HCT116 (cell line): ENCODE measurements around the gene NFE2L3. TPM values are rescaled to one million over a fixed set of nuclear protein-coding genes. Genes with fewer than 3 reads are reported as not detected.

Experiments
- ATAC-seq: fragments of 200-7000 bp; cut with Tn5 transposase; 2 replicates; pipeline ENCODE4 v1.9.1; 2020; ENCODE audit warnings: mild to moderate bottlenecking, moderate library complexity
- BruUV-seq: library from RNA; stranded (reverse); fragments of 400-500 nt; replicated peaks from 2 replicates; lab custom pipeline; 2021; lab: Mats Ljungman, UMichigan
- CTCF ChIA-PET: fragments of 300-600 bp; sonication (Branson Sonifier 250); formaldehyde crosslinking; loops from one replicate; lab custom pipeline; 2021; ENCODE audit warnings: antibody characterized with exemption; lab: Charles Lee
- POLR2A ChIA-PET: fragments of 300-600, 350-600 bp; sonication (Branson Sonifier 250); formaldehyde crosslinking; loops from one replicate; lab custom pipeline; 2021; ENCODE audit warnings: antibody characterized with exemption; lab: Charles Lee
- RAD21 ChIA-PET, 2 experiments: fragments of 300-600 bp; sonication (Branson Sonifier 250); formaldehyde crosslinking; loops; one replicate each; lab custom pipeline; 2023; ENCODE audit warnings: low total read pairs in 2 of 2; ENCODE audit not compliant: uncharacterized antibody in 2 of 2, unreplicated experiment in 2 of 2, low non-redundant PET in 1 of 2; lab: Charles Lee
- DNase-seq: peaks from one replicate; pipeline ENCODE4 v3.0.0-alpha.2; 2010; ENCODE audit warnings: low read depth, low spot score
- H2AFZ ChIP-seq: fragments of 200-600 bp; shearing (Covaris generic), sonication (generic); 2 replicates; pipeline ENCODE4 v1.6.1; 2017; ENCODE audit warnings: low read depth, mixed run types, mixed read lengths, antibody characterized with exemption, low read length; ENCODE audit not compliant: poor library complexity, severe bottlenecking
- H3K27ac ChIP-seq: 2 replicates; pipeline ENCODE4 v1.5.1; 2012; ENCODE audit warnings: low read depth, low read length
- H3K27me3 ChIP-seq: fragments of 200-600 bp; sonication (generic); 2 replicates; pipeline ENCODE4 v1.6.1; 2016; ENCODE audit warnings: mixed run types, low read length, mixed read lengths; ENCODE audit not compliant: insufficient read depth
- H3K36me3 ChIP-seq, 2 experiments: fragments of 200-500 bp in 1 of 2; fragments of 200-600 bp in 1 of 2; sonication (Bioruptor generic) in 1 of 2; sonication (generic) in 1 of 2; 2 replicates each; pipeline versions ENCODE4 v1.5.1 to v1.6.1; 2014 to 2016; ENCODE audit warnings: low read length in 2 of 2, inconsistent platforms in 1 of 2, mixed read lengths in 1 of 2, mixed run types in 1 of 2; ENCODE audit not compliant: insufficient read depth in 2 of 2, control insufficient read depth in 1 of 2
- H3K4me1 ChIP-seq, 2 experiments: fragments of 200-600 bp in 1 of 2; sonication (generic) in 1 of 2; 2 replicates each; pipeline versions ENCODE4 v1.5.1 to v1.6.1; 2012 to 2017; ENCODE audit warnings: low read length in 2 of 2, inconsistent platforms in 1 of 2, mild to moderate bottlenecking in 1 of 2, mixed read lengths in 1 of 2, mixed run types in 1 of 2, moderate library complexity in 1 of 2; ENCODE audit not compliant: insufficient read depth in 2 of 2, control insufficient read depth in 1 of 2
- H3K4me2 ChIP-seq: fragments of 200-600 bp; sonication (generic); 2 replicates; pipeline ENCODE4 v1.6.1; 2017; ENCODE audit warnings: mixed run types, low read length, mixed read lengths
- H3K4me3 ChIP-seq, 2 experiments: fragments of 200-600 bp in 1 of 2; sonication (generic) in 1 of 2; replicated peaks in 1 of 2; 2 replicates each; pipeline ENCODE4 v1.5.1; 2011 to 2016; ENCODE audit warnings: low read length in 2 of 2, control low read depth in 1 of 2, low read depth in 1 of 2, mild to moderate bottlenecking in 1 of 2, mixed read lengths in 1 of 2, mixed run types in 1 of 2
- H3K79me2 ChIP-seq: fragments of 200-600 bp; sonication (generic); 2 replicates; pipeline ENCODE4 v1.6.1; 2017; ENCODE audit warnings: mild to moderate bottlenecking, mixed run types, low read length, moderate library complexity, mixed read lengths; ENCODE audit not compliant: insufficient read depth
- H3K9ac ChIP-seq: fragments of 200-600 bp; sonication (generic); 2 replicates; pipeline ENCODE4 v1.6.1; 2016; ENCODE audit warnings: low read length, mixed read lengths
- H3K9me2 ChIP-seq: fragments of 200-600 bp; sonication (generic), shearing (Covaris generic); 2 replicates; pipeline ENCODE4 v1.6.1; 2017; ENCODE audit warnings: mixed run types, mild to moderate bottlenecking, moderate library complexity; ENCODE audit not compliant: insufficient read depth
- H3K9me3 ChIP-seq, 2 experiments: fragments of 200-500 bp in 1 of 2; fragments of 200-600 bp in 1 of 2; sonication (Bioruptor generic) in 1 of 2; sonication (generic) in 1 of 2; 2 replicates each; pipeline ENCODE4 v1.6.1; 2014 to 2017; ENCODE audit warnings: low read length in 2 of 2, mixed read lengths in 2 of 2, inconsistent platforms in 1 of 2, low read depth in 1 of 2, mild to moderate bottlenecking in 1 of 2, mixed run types in 1 of 2, moderate library complexity in 1 of 2; ENCODE audit not compliant: control insufficient read depth in 1 of 2, insufficient read depth in 1 of 2
- H4K20me1 ChIP-seq: fragments of 200-600 bp; sonication (generic), shearing (Covaris generic); 2 replicates; pipeline ENCODE4 v1.6.1; 2017; ENCODE audit warnings: mixed run types, mild to moderate bottlenecking, moderate library complexity; ENCODE audit not compliant: insufficient read depth
- ATF3 ChIP-seq: IDR thresholded peaks from 2 replicates; pipeline ENCODE4 v1.6.1; 2012
- CEBPB ChIP-seq: IDR thresholded peaks from 2 replicates; pipeline ENCODE4 v1.6.1; 2012; ENCODE audit warnings: low read depth
- EGR1 ChIP-seq: IDR thresholded peaks from 2 replicates; pipeline ENCODE4 v1.6.1; 2012; ENCODE audit warnings: low read depth
- EZH2 ChIP-seq: fragments of 200-600 bp; sonication (generic); IDR thresholded peaks from 2 replicates; pipeline ENCODE4 v1.6.1; 2017; ENCODE audit warnings: antibody characterized with exemption, mixed run types
- JUND ChIP-seq: IDR thresholded peaks from 2 replicates; pipeline ENCODE4 v1.6.1; 2012
- POLR2A ChIP-seq: IDR thresholded peaks from 2 replicates; pipeline ENCODE4 v1.7.0; 2011; ENCODE audit warnings: borderline replicate concordance; ENCODE audit not compliant: insufficient read depth, insufficient read length; ENCODE audit errors: extremely low read depth
- POLR2AphosphoS5 ChIP-seq: IDR thresholded peaks from 2 replicates; pipeline ENCODE4 v1.6.1; 2011; ENCODE audit warnings: mild to moderate bottlenecking, low read depth, low read length, moderate library complexity
- RAD21 ChIP-seq: IDR thresholded peaks from 2 replicates; pipeline ENCODE4 v1.6.1; 2012; ENCODE audit warnings: low read depth, mild to moderate bottlenecking
- REST ChIP-seq: IDR thresholded peaks from 2 replicates; pipeline ENCODE4 v1.6.1; 2012; ENCODE audit warnings: low read depth
- SIN3A ChIP-seq: IDR thresholded peaks from 2 replicates; pipeline ENCODE4 v1.6.1; 2012; ENCODE audit warnings: low read depth
- SRF ChIP-seq: IDR thresholded peaks from 2 replicates; pipeline ENCODE4 v1.6.1; 2012; ENCODE audit warnings: low read depth
- TCF7L2 ChIP-seq: IDR thresholded peaks from 2 replicates; pipeline ENCODE4 v1.7.0; 2011; ENCODE audit warnings: borderline replicate concordance, inconsistent platforms; ENCODE audit not compliant: insufficient read depth, insufficient read length; ENCODE audit errors: extremely low read depth
- YY1 ChIP-seq: IDR thresholded peaks from 2 replicates; pipeline ENCODE4 v1.6.1; 2011; ENCODE audit warnings: low read length, low read depth, moderate library complexity, mild to moderate bottlenecking; ENCODE audit not compliant: insufficient replicate concordance; ENCODE audit errors: extremely low read depth
- ZBTB33 ChIP-seq: IDR thresholded peaks from 2 replicates; pipeline ENCODE4 v1.6.1; 2011; ENCODE audit warnings: mild to moderate bottlenecking, low read length, moderate library complexity; ENCODE audit not compliant: insufficient replicate concordance; ENCODE audit errors: extremely low read depth
- ZFX ChIP-seq: fragments of 450-650 bp; IDR thresholded peaks from 2 replicates; pipeline ENCODE4 v1.6.1; 2017
- ZNF274 ChIP-seq: fragments of 200-500 bp; sonication (Bioruptor generic); IDR thresholded peaks from 2 replicates; pipeline ENCODE4 v1.6.1; 2014; ENCODE audit warnings: mild to moderate bottlenecking, low read depth, low read length, inconsistent platforms
- intact Hi-C: fragments of 100-400 bp; cut with micrococcal nuclease; formaldehyde crosslinking; loops from 2 replicates; pipeline ENCODE4 v1.10.0; 2022
- total RNA-seq: library from RNA; stranded (reverse); gene quantifications from one replicate; pipeline ENCODE4 v1.2.1, GENCODE V29; 2021; ENCODE audit not compliant: unreplicated experiment

NFE2L3 gene
- total RNA-seq, 1 experiment from 2014 or later = 27.0 TPM

GRCh38 chr7:26151953-26152781 lies at the start of gene NFE2L3 (continued):
- TF ChIP-seq ZBTB33 (no peak), ATF3 (no peak), CEBPB (no peak), ZFX (0 out of 2 replicates have a peak, but pooled peaks have one; percentile 34)
- TF ChIP-seq, all 23 proteins: peak for 5

GRCh38 chr7:26103596-26103995 lies 48.4 kb upstream of the NFE2L3 start:
- Histone ChIP-seq H3K9me2 (no peaks in the 10 kb centered on the region), H3K27ac (no peak overlapping the region), H3K27me3 (no peaks in the 10 kb centered on the region), H3K79me2 (no peaks in the 10 kb centered on the region), H3K9me3 (no peaks in the 10 kb centered on the region), H3K36me3 (no peaks in the 10 kb centered on the region), H4K20me1 (no peaks in the 10 kb centered on the region), H3K4me2 (no peak overlapping the region), H2AFZ (no peak overlapping the region), H3K4me1 (no peaks in the 10 kb centered on the region), H3K4me3 (no peak overlapping the region), H3K9ac (no peak overlapping the region)
- ChIA-PET CTCF (no interaction called here), POLR2A (no interaction called here), RAD21 (no interaction called here)
- TF ChIP-seq REST = no peak
- TF ChIP-seq RAD21 = no peak
- no peak for TF ChIP-seq EZH2
- TF ChIP-seq YY1 = no peak
- TF ChIP-seq ZNF274 = no peak
- no peak for TF ChIP-seq POLR2AphosphoS5
- no peak for TF ChIP-seq JUND
- no peak for TF ChIP-seq EGR1
- no peak for TF ChIP-seq TCF7L2
- no peak for TF ChIP-seq POLR2A
- no peak for TF ChIP-seq ATF3
- no peak for TF ChIP-seq ZFX
- TF ChIP-seq SIN3A = no peak
- TF ChIP-seq SRF = no peak
- intact Hi-C loops = no loop called here
- DNase-seq (no peak), ATAC-seq (no peak)
- BruUV-seq = no TSS peak
